Epithelial cell of umbilical artery (primary cell): ENCODE measurements around the gene EIF4G3. TPM values are rescaled to one million over a fixed set of nuclear protein-coding genes. Genes with fewer than 3 reads are reported as not detected.

ENCODE experiments used
- total RNA-seq: library from RNA; depleted of rRNA; stranded (reverse); fragments of >200 nt; gene quantifications from 2 replicates; pipeline ENCODE4 v1.2.3, GENCODE V29; 2014

EIF4G3 gene, protein sequence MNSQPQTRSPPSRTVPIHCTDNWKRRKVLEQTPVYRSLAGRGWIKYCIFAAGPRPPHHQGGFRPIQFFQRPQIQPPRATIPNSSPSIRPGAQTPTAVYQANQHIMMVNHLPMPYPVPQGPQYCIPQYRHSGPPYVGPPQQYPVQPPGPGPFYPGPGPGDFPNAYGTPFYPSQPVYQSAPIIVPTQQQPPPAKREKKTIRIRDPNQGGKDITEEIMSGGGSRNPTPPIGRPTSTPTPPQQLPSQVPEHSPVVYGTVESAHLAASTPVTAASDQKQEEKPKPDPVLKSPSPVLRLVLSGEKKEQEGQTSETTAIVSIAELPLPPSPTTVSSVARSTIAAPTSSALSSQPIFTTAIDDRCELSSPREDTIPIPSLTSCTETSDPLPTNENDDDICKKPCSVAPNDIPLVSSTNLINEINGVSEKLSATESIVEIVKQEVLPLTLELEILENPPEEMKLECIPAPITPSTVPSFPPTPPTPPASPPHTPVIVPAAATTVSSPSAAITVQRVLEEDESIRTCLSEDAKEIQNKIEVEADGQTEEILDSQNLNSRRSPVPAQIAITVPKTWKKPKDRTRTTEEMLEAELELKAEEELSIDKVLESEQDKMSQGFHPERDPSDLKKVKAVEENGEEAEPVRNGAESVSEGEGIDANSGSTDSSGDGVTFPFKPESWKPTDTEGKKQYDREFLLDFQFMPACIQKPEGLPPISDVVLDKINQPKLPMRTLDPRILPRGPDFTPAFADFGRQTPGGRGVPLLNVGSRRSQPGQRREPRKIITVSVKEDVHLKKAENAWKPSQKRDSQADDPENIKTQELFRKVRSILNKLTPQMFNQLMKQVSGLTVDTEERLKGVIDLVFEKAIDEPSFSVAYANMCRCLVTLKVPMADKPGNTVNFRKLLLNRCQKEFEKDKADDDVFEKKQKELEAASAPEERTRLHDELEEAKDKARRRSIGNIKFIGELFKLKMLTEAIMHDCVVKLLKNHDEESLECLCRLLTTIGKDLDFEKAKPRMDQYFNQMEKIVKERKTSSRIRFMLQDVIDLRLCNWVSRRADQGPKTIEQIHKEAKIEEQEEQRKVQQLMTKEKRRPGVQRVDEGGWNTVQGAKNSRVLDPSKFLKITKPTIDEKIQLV (N-terminal part only)
- 23.7 and 26.0 TPM in 2 replicates for total RNA-seq

DNA sequence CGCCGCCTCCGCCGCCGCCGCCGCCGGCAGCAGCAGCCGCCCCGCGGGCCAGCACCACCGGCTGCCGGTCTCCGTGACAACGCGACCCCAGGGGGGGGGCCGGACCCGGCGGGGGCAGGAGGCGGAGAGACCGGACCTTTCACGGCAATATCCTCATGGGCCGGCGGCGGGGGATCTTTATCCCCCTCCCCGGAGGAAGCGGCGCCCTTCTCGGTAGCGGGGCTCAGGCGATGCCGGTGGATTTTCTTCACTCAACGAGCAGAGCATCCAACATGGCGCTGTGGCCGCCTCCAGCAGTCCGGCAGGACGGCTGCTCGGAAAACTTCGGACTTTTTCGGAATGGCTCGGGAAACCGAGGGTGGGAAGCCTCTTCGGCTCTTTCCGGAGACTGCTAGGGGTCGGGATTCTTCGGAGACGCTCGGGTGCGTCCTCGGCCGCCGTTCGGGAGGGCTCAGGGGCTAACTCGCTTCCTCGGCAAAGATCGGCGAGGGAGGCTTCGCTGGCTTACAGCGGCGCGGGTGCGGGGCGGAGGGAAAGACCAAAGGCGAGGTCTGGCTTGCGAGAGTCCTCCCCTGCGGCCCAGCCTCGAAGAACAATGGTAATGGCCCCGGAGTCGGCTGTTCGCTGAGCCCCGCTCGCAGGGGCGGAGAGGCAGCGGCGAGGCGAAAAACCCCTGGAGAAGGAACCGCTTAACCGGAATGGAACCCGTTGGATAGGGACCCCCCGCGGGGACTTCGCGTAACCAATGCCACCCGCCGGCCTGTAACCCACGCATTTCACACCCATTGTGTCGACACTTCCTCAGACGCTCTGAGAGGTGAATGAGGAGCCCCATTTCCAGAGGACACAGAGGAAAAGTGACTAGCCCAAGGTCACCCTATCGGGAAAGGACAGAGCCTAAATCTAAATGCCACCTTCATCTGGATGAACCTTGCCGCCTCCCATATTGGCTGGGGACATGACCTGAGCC lies at the start of gene EIF4G3:
Gene EIF4G3, minus strand, starts transcription at position 312 of the 970 bp plus-strand sequence. CDS start 174,155 bp downstream, outside the sequence.

DNA sequence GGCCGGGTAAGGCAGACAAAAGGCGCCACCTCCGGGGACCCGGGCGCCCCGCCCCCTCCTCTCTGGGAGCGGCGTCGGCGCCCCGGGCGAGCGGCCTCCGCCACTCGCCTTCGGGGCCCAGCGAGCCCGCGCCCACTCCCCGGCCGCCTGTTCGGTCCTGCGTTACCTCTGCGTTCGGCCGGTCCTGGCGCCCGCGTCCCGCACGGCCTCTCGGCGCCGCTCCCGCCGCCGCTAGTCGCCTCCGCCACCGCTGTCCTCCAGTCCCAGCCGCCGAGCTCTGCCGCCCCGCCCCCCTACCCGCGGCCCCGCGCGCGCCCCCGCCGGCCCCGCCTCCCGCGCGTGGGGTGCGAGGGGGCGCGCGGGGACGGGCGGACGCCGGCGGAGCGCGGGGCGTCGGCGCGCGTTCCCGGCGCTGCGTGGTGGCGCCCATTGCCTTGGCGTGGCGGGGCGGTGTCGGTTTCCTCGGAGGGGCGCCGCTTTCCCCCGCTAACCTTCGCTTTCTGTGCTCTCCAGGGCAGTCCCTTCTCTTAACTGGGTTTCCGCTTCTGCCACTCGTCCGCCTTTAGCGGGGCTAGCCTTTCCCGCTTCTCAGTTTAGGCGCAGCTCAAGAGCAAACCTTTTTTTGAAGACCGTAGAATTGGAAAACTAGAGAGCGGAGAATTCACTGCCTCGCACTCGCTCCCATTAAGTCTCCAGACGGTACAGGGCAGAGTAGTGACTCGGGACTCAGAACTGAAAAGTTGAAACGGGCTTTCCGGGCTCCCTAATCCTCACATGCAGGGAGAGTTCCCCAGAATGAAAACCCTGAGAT lies 389.5 kb downstream of the EIF4G3 start, which contains the start of gene HP1BP3:
Gene HP1BP3, minus strand, starts transcription at position 279 of the 811 bp plus-strand sequence. CDS start 6,867 bp downstream, outside the sequence.

Other genes starting within 250 kb of the EIF4G3 start
- gene ECE1, start 113.6 kb upstream of the EIF4G3 start, total RNA-seq = 229 and 240 TPM in 2 replicates